HG03103 (cell line): Measurements from ENCODE around the gene CEP170.
A peak's percentile ranks its signal among the peaks of the same experiment; 100 is the strongest.
"Not testable (repeated sequence)": the region's sequence is repeated elsewhere in the genome, so short reads cannot be mapped to it uniquely, and the experiment has no call there.

Experiments
- ATAC-seq: cut with Tn5 transposase; IDR thresholded peaks from one replicate; pipeline ENCODE4 v1.9.1; 2021; ENCODE audit warnings: low read depth; ENCODE audit not compliant: unreplicated experiment

CEP170 gene

GRCh38 chr1:243101551-243102050, 153.5 kb downstream of the CEP170 start:
- peak; percentile 91 for ATAC-seq

- not testable (repeated sequence) for ATAC-seq
Observed at GRCh38 chr1:243087368-243087767, 167.7 kb downstream of the CEP170 start.
